Nephron (organoid): ENCODE measurements around the gene PRICKLE2.
A peak's percentile ranks its signal among the peaks of the same experiment; 100 is the strongest.

Source experiments
- H3K27ac Mint-ChIP-seq, 3 experiments: 2 replicates each; pipeline ENCODE4 v1.8.0; 2020; ENCODE audit warnings: mixed read lengths in 3 of 3, mild to moderate bottlenecking in 2 of 3, moderate library complexity in 1 of 3
- H3K27me3 Mint-ChIP-seq: 2 replicates; pipeline ENCODE4 v1.8.0; 2021; ENCODE audit warnings: low read depth, mild to moderate bottlenecking, moderate library complexity, mixed read lengths
- H3K36me3 Mint-ChIP-seq: 2 replicates; pipeline ENCODE4 v1.8.0; 2020; ENCODE audit warnings: low read depth, mixed read lengths
- H3K4me1 Mint-ChIP-seq: 2 replicates; pipeline ENCODE4 v1.8.0; 2020; ENCODE audit warnings: mixed read lengths
- H3K4me3 Mint-ChIP-seq, 3 experiments: 2 replicates each; pipeline ENCODE4 v1.8.0; 2020; ENCODE audit warnings: mild to moderate bottlenecking in 3 of 3, mixed read lengths in 3 of 3, moderate library complexity in 2 of 3
- H3K9me3 Mint-ChIP-seq: 2 replicates; pipeline ENCODE4 v1.8.0; 2020; ENCODE audit warnings: mixed read lengths
- CTCF ChIP-seq, 3 experiments: fragments of 200-600 bp; sonication (generic); IDR thresholded peaks; one replicate each; pipeline ENCODE4 v1.5.0; 2021; ENCODE audit warnings: antibody characterized with exemption in 3 of 3; ENCODE audit not compliant: unreplicated experiment in 3 of 3

The PRICKLE2 gene

GRCh38 chr3:64203216-64203615 lies 22.1 kb downstream of the PRICKLE2 start:
- TF ChIP-seq CTCF (IDR thresholded peaks at IDR 0.05; ENCODE audit: unreplicated experiment in 3 of 3), result no peak
- peaks cover 17% of the 10 kb centered on the region for H3K36me3 Mint-ChIP-seq

GRCh38 chr3:64199932-64200331 lies 25.3 kb downstream of the PRICKLE2 start:
- Mint-ChIP-seq H3K4me1 (peaks cover 13% of the 10 kb centered on the region), H3K4me3 (no peak overlapping the region), H3K36me3 (peaks cover 34% of the 10 kb centered on the region), H3K27ac (peak overlapping the region in 1 of 3 experiments; percentile 4), H3K27me3 (no peaks in the 10 kb centered on the region), H3K9me3 (peaks cover 4% of the 10 kb centered on the region)
- TF ChIP-seq CTCF (IDR thresholded peaks at IDR 0.05; ENCODE audit: unreplicated experiment in 3 of 3), result no peak

More at GRCh38 chr3:64203216-64203615, 22.1 kb downstream of the PRICKLE2 start:
- peak overlapping the region in 2 of 3 experiments; percentile 89 to 96 for H3K27ac Mint-ChIP-seq
- H3K9me3 Mint-ChIP-seq, result peaks cover 2% of the 10 kb centered on the region
- H3K4me1 Mint-ChIP-seq, result peaks cover 30% of the 10 kb centered on the region
- H3K27me3 Mint-ChIP-seq, result no peaks in the 10 kb centered on the region
- no peak overlapping the region for H3K4me3 Mint-ChIP-seq

GRCh38 chr3:64196236-64196929 lies 28.9 kb downstream of the PRICKLE2 start:
- Mint-ChIP-seq H3K27me3 (no peaks in the 10 kb centered on the region), H3K36me3 (peaks cover 59% of the 10 kb centered on the region), H3K27ac (no peak overlapping the region), H3K4me1 (peaks cover under 1% of the 10 kb centered on the region), H3K4me3 (no peak overlapping the region), H3K9me3 (peaks cover 17% of the 10 kb centered on the region)
- no peak for TF ChIP-seq CTCF (IDR thresholded peaks at IDR 0.05; ENCODE audit: unreplicated experiment in 3 of 3)

- Mint-ChIP-seq H3K36me3 (peaks cover 59% of the 10 kb centered on the region), H3K9me3 (peaks cover 17% of the 10 kb centered on the region), H3K4me3 (no peak overlapping the region), H3K27ac (no peak overlapping the region), H3K4me1 (peaks cover 4% of the 10 kb centered on the region), H3K27me3 (no peaks in the 10 kb centered on the region)
- no peak for TF ChIP-seq CTCF (IDR thresholded peaks at IDR 0.05; ENCODE audit: unreplicated experiment in 3 of 3)
Observed at GRCh38 chr3:64195789-64196188, 29.5 kb downstream of the PRICKLE2 start.

GRCh38 chr3:64191822-64192221 lies 33.4 kb downstream of the PRICKLE2 start:
- H3K36me3 Mint-ChIP-seq, result peaks cover 37% of the 10 kb centered on the region
- no peak for TF ChIP-seq CTCF (IDR thresholded peaks at IDR 0.05; ENCODE audit: unreplicated experiment in 3 of 3)
- peaks cover 39% of the 10 kb centered on the region for H3K4me1 Mint-ChIP-seq
- H3K27ac Mint-ChIP-seq, result no peak overlapping the region
- H3K27me3 Mint-ChIP-seq, result no peaks in the 10 kb centered on the region
- H3K9me3 Mint-ChIP-seq, result peaks cover 13% of the 10 kb centered on the region
- no peak overlapping the region for H3K4me3 Mint-ChIP-seq
